GM12872 (cell line): ENCODE data around the gene BCR.

ENCODE experiments used
- CTCF ChIP-seq: IDR thresholded peaks from 3 replicates; pipeline ENCODE4 v1.5.1; 2011; ENCODE audit warnings: low read depth, mild to moderate bottlenecking, low read length, moderate library complexity; ENCODE audit not compliant: insufficient read depth

BCR gene

GRCh38 chr22:23180301-23180892 is at the start of gene BCR:
Gene BCR (plus strand): TSS chr22:23180509. CDS start chr22:23180961, 452 bp downstream.
- 0 out of 3 replicates have a peak, but pooled peaks have one; percentile 6 for TF ChIP-seq CTCF

GRCh38 chr22:23130697-23131096 is 49.6 kb upstream of the BCR start:
- no peak for TF ChIP-seq CTCF

- TF ChIP-seq CTCF: no peak
Measured at GRCh38 chr22:23131931-23132330, 48.4 kb upstream of the BCR start.

- TF ChIP-seq CTCF: no peak
Measured at GRCh38 chr22:23132376-23133091, 47.8 kb upstream of the BCR start.

GRCh38 chr22:23133922-23134321 is 46.4 kb upstream of the BCR start:
- no peak for TF ChIP-seq CTCF

- TF ChIP-seq CTCF: no peak
Measured at GRCh38 chr22:23137468-23137867, 42.8 kb upstream of the BCR start.

- TF ChIP-seq CTCF: no peak
Measured at GRCh38 chr22:23137905-23138561, 42.3 kb upstream of the BCR start.
